PFSK-1 (cell line): ENCODE data around the gene FAF2.

ENCODE experiments used
- POLR2AphosphoS5 ChIP-seq: IDR thresholded peaks from 2 replicates; pipeline ENCODE4 v1.6.1; 2012; ENCODE audit warnings: low read depth, mild to moderate bottlenecking, control low read depth, low read length, moderate library complexity
- REST ChIP-seq, 2 experiments: IDR thresholded peaks; 2 replicates each; pipeline versions ENCODE4 v1.6.1 to v1.8.0; 2011 to 2012; ENCODE audit warnings: low read depth in 2 of 2, low read length in 2 of 2, control low read depth in 1 of 2, inconsistent platforms in 1 of 2, mild to moderate bottlenecking in 1 of 2, moderate library complexity in 1 of 2; ENCODE audit not compliant: insufficient read depth in 1 of 2
- SIN3A ChIP-seq: IDR thresholded peaks from 2 replicates; pipeline ENCODE4 v1.6.1; 2012; ENCODE audit warnings: mild to moderate bottlenecking, low read length, moderate library complexity, borderline replicate concordance; ENCODE audit not compliant: insufficient read depth
- TAF1 ChIP-seq: IDR thresholded peaks from 2 replicates; pipeline ENCODE4 v1.6.1; 2012; ENCODE audit warnings: low read length, control low read depth, borderline replicate concordance; ENCODE audit not compliant: insufficient read depth

- TF ChIP-seq TAF1 = no peak
- no peak for TF ChIP-seq REST (IDR thresholded peaks at IDR 0.05; ENCODE audit: insufficient read depth in 1 of 2, low read depth in 2 of 2, low read length in 2 of 2)
- no peak; the same call in 1 of the 2 replicates for TF ChIP-seq SIN3A
- TF ChIP-seq POLR2AphosphoS5 = no peak
Measured at GRCh38 chr5:176466245-176466871, 18.2 kb downstream of the FAF2 start.
